HG03103 (cell line): ENCODE measurements around the gene MCM8.

Experiments used
- ATAC-seq: cut with Tn5 transposase; IDR thresholded peaks from one replicate; pipeline ENCODE4 v1.9.1; 2021; ENCODE audit warnings: low read depth; ENCODE audit not compliant: unreplicated experiment

The MCM8 gene

DNA sequence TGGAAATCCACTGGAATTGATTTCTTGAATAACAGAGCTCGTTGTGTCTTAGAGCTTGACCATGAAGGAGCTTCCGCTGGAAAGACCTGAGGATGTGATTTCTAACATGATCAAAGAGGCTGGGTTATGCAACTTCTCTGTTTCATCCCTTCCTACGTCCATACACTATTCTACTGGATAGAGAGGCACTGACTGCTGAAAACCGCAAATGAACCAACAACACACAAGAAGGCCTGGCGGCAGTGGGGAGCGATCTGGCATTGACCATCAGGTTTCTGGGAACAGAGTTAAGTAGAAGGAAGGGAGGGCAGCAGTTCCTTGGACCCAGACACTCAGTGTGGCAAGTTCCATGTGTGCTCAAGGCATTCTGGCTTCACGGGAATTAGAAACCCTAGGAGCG lies 90.1 kb downstream of the MCM8 start:
- no peak for ATAC-seq

DNA sequence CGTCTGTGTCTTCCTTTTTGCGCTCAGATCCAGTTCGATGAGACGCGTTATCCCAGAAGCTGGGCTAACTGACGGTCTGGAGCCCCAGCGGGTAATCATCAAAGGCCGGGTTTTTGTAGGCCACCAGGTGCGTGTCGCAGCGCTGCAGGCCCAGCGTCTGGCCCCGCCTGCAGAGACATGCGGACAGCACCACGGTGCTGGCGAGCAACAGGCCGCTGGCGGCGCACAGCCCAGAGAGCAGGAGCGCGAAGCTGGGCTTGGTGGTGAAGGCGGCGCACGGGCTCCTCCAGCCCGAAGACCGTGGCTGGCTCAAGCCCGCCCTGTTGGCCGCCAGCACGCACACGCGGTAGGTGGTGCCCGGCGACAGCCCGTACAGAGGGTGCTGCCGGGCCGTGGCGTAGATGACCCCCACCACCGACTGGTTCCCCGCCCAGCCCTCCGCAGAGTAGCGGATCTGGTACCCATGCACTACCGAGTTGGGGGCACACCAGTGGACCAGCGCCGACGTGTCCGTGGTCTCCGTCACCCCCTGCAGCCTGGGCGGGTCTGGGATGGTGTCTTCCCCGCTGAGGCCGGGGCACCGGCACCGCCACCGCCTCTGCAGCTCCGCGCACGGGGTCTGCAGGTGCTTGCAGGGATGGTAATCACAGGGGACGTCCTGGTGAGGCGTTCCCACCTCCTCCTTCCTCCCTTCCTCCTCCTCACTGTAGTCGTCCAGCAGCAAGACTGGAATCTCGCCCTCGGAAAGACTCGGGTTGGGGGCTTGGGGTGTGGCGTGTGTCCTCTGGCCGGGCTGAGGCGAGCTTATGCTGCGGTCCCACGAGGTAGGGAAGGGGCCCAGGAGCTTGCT lies 90.7 kb downstream of the MCM8 start:
- no peak for ATAC-seq

DNA sequence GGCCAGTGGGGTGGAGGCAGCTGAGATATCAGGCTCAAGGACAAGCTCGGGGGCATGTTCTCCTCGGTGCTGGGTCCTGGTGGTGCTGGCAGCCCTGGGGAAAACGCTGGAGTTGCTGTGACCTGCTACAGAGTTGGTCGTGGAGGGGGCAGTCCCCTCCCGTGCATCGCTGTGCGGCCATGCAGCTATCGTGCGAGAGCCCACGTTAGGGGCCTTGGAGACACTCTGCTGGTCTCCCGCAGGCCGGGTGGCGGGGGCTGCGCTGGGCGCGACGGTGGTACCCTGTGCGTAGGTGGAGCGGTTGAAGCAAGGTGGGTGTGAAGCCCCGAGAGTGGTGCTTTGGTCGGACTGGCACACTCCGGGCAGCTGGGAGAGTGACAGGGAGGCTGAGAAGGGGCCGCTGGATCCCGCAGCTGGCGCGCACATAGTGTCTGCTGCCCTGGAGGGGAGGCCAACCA lies 91.4 kb downstream of the MCM8 start:
- no peak for ATAC-seq

DNA sequence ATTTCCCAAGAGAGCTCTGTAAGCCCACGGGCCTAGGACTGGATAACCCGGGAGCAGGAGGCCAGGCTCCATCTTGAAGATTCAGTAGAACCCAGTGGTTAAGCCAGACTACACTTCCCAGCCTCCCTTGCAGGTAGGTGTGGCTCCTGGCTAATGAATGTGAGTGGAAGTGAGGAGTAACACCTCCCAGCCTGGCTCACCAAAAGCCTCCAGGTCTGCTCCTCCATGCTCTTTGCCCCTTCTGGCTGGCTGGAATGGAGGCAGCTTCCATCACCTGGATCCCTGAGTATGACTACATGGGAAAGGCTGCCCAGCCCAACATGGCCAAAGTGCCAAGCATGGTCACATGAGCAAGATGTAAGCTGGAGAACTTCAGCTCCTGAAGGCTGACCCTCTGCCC lies 93.7 kb downstream of the MCM8 start:
- ATAC-seq, result no peak

- no peak for ATAC-seq
These were observed 95.1 kb downstream of the MCM8 start for GRCh38 chr20:6045566-6045965.

DNA sequence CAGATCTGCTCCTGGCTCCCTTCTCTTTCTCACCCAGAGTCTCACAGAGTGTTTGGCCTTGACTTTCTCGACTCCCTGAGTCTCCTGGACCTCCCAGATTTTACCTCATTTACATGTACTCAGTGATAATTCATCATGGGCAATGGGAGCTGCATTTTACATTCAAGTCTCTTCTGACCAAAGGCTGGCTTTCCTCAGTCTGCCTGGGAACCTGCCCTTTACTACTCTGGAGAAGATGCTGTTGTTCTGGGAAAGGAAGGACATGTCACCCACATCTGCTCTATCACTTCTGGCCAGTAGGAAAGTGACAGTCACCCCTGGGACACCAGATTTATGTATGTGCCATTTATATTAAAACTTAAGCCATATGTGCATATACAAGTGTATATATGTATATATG lies 96.0 kb downstream of the MCM8 start:
- no peak for ATAC-seq

DNA sequence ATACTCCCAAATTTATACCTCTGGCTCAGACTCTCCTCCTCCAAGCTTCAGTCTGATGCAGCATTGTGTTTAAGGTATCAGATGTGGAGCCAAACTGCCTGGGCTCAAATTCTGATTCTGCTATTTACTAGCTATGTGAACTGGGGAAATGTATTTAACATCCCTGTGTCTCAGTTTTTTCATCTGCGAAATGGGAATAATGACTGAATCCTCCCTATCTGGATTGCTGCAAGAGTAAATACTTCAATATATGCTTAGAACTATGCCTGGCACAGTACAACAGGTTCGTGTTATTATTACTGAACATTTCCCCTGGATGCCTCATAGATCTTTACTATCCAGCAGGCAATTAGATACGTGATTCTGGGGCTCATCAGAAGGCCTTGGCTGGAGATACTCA lies 97.9 kb downstream of the MCM8 start:
- ATAC-seq, result no peak
